H1 (cell line): ENCODE results near the gene KCNC1. TPM values are rescaled to one million over a fixed set of nuclear protein-coding genes. Genes with fewer than 3 reads are reported as not detected.

Experiments used
- CTCF ChIA-PET: fragments of 300-600 bp; sonication (Branson Sonifier 250); formaldehyde crosslinking; loops from one replicate; lab custom pipeline; 2021; ENCODE audit not compliant: partially characterized antibody; lab: Charles Lee
- POLR2A ChIA-PET: fragments of 300-600 bp; sonication (Branson Sonifier 250); formaldehyde crosslinking; loops from one replicate; lab custom pipeline; 2021; ENCODE audit warnings: inconsistent platforms; ENCODE audit not compliant: partially characterized antibody; lab: Charles Lee
- DNase-seq, 2 experiments: peaks; one replicate each; pipeline versions ENCODE4 v3.0.0 to v3.0.0-alpha.2; 2010 to 2022; ENCODE audit warnings: low spot score in 2 of 2, low read depth in 1 of 2, mixed read lengths in 1 of 2
- FAIRE-seq: peaks from 2 replicates; lab custom pipeline; 2011; peaks lifted over from hg19 to GRCh38; lab: Jason Lieb, UNC
- H2AFZ ChIP-seq: 2 replicates; pipeline ENCODE4 v1.8.1; 2012; ENCODE audit warnings: low read length, inconsistent platforms
- H2AK5ac ChIP-seq: 2 replicates; pipeline ENCODE4 v1.6.1; 2013; ENCODE audit warnings: low read depth, low read length
- H2BK120ac ChIP-seq: replicated peaks from 2 replicates; pipeline ENCODE3; 2013; ENCODE audit warnings: low read depth, low read length, inconsistent platforms
- H2BK12ac ChIP-seq: 2 replicates; pipeline ENCODE4 v1.6.1; 2013; ENCODE audit warnings: low read depth, low read length
- H2BK15ac ChIP-seq: 2 replicates; pipeline ENCODE4 v1.6.1; 2013; ENCODE audit warnings: low read length
- H2BK20ac ChIP-seq: 2 replicates; pipeline ENCODE4 v1.6.1; 2013; ENCODE audit warnings: low read length
- H2BK5ac ChIP-seq: 2 replicates; pipeline ENCODE4 v1.6.1; 2013; ENCODE audit warnings: low read depth, low read length
- H3K14ac ChIP-seq: 2 replicates; pipeline ENCODE4 v1.6.1; 2013; ENCODE audit warnings: inconsistent platforms; ENCODE audit not compliant: insufficient read length
- H3K18ac ChIP-seq: 2 replicates; pipeline ENCODE4 v1.6.1; 2013; ENCODE audit warnings: low read length; ENCODE audit errors: extremely low read depth
- H3K23ac ChIP-seq: 2 replicates; pipeline ENCODE4 v1.6.1; 2013; ENCODE audit warnings: inconsistent platforms; ENCODE audit not compliant: insufficient read length
- H3K23me2 ChIP-seq: 2 replicates; pipeline ENCODE4 v1.6.1; 2013; ENCODE audit warnings: low read depth, low read length
- H3K27ac ChIP-seq: 2 replicates; pipeline ENCODE4 v1.6.1; 2011; ENCODE audit warnings: low read depth, low read length, inconsistent platforms
- H3K27me3 ChIP-seq, 4 experiments: replicated peaks in 1 of 4; 1 replicate in 1 of 4; 2 replicates in 3 of 4; pipeline versions ENCODE4 v1.6.1 to v1.8.1; 2011 to 2013; ENCODE audit warnings: low read length in 3 of 4, mild to moderate bottlenecking in 3 of 4, inconsistent platforms in 2 of 4, mixed read lengths in 2 of 4, moderate library complexity in 1 of 4; ENCODE audit not compliant: control insufficient read depth in 3 of 4, insufficient read depth in 3 of 4; ENCODE audit errors: extremely low read depth in 1 of 4
- H3K36me3 ChIP-seq, 4 experiments: 2 replicates each; pipeline versions ENCODE4 v1.6.1 to v1.8.1; 2011 to 2013; ENCODE audit warnings: mild to moderate bottlenecking in 4 of 4, low read length in 3 of 4, moderate library complexity in 2 of 4, control low read depth in 1 of 4, inconsistent platforms in 1 of 4; ENCODE audit not compliant: insufficient read depth in 4 of 4, control insufficient read depth in 2 of 4
- H3K4ac ChIP-seq: replicated peaks from 2 replicates; pipeline ENCODE3; 2013; ENCODE audit warnings: low read length, low read depth, mixed read lengths, inconsistent platforms; ENCODE audit not compliant: insufficient read length
- H3K4me1 ChIP-seq, 4 experiments: replicated peaks in 1 of 4; 1 replicate in 1 of 4; 2 replicates in 3 of 4; pipeline versions ENCODE4 v1.6.1 to v1.8.1; 2011 to 2013; ENCODE audit warnings: low read length in 3 of 4, inconsistent platforms in 2 of 4, mixed read lengths in 1 of 4; ENCODE audit not compliant: insufficient read depth in 4 of 4, control insufficient read depth in 3 of 4
- H3K4me2 ChIP-seq, 2 experiments: 2 replicates each; pipeline versions ENCODE4 v1.6.1 to v1.8.1; 2011 to 2013; ENCODE audit warnings: low read depth in 2 of 2, low read length in 2 of 2, control low read depth in 1 of 2, inconsistent platforms in 1 of 2, mild to moderate bottlenecking in 1 of 2; ENCODE audit not compliant: insufficient read depth in 1 of 2
- H3K4me3 ChIP-seq, 4 experiments: fragments of 200-600, 300-600 bp in 1 of 4; sonication (generic), shearing (Covaris generic), sonication (Bioruptor Twin) in 1 of 4; 2 replicates each; pipeline versions ENCODE4 v1.5.1 to v1.8.1; 2011 to 2016; ENCODE audit warnings: low read length in 4 of 4, low read depth in 3 of 4, control low read depth in 2 of 4, inconsistent platforms in 2 of 4, mild to moderate bottlenecking in 2 of 4, mixed read lengths in 1 of 4, moderate library complexity in 1 of 4; ENCODE audit not compliant: insufficient read depth in 2 of 4; ENCODE audit errors: extremely low read depth in 1 of 4
- H3K56ac ChIP-seq: replicated peaks from 2 replicates; pipeline ENCODE3; 2013; ENCODE audit warnings: low read depth, mild to moderate bottlenecking, mixed read lengths, low read length, inconsistent platforms; ENCODE audit not compliant: insufficient read length
- H3K79me1 ChIP-seq: 2 replicates; pipeline ENCODE4 v1.6.1; 2013; ENCODE audit warnings: low read depth, low read length, control low read depth
- H3K79me2 ChIP-seq, 2 experiments: 2 replicates each; pipeline versions ENCODE4 v1.6.1 to v1.8.1; 2012 to 2013; ENCODE audit warnings: low read length in 2 of 2, mild to moderate bottlenecking in 2 of 2, inconsistent platforms in 1 of 2; ENCODE audit not compliant: insufficient read depth in 2 of 2, control insufficient read depth in 1 of 2
- H3K9ac ChIP-seq, 4 experiments: replicated peaks in 1 of 4; 1 replicate in 1 of 4; 2 replicates in 3 of 4; pipeline versions ENCODE4 v1.6.1 to v1.8.1; 2011 to 2013; ENCODE audit warnings: low read depth in 3 of 4, low read length in 3 of 4, control low read depth in 2 of 4, mild to moderate bottlenecking in 2 of 4, moderate library complexity in 2 of 4, inconsistent platforms in 1 of 4; ENCODE audit errors: extremely low read depth in 1 of 4
- H3K9me3 ChIP-seq, 2 experiments: 2 replicates each; pipeline versions ENCODE4 v1.6.1 to v1.8.1; 2012 to 2013; ENCODE audit warnings: mild to moderate bottlenecking in 2 of 2, moderate library complexity in 2 of 2, control low read depth in 1 of 2, inconsistent platforms in 1 of 2, low read depth in 1 of 2, low read length in 1 of 2, mixed read lengths in 1 of 2; ENCODE audit not compliant: insufficient read depth in 2 of 2
- H4K20me1 ChIP-seq, 2 experiments: replicated peaks in 1 of 2; 2 replicates each; pipeline versions ENCODE3 to v1.8.1; 2011 to 2013; ENCODE audit warnings: inconsistent platforms in 2 of 2, low read length in 2 of 2, mild to moderate bottlenecking in 1 of 2; ENCODE audit not compliant: insufficient read depth in 2 of 2, control insufficient read depth in 1 of 2
- H4K5ac ChIP-seq: 2 replicates; pipeline ENCODE4 v1.6.1; 2013; ENCODE audit warnings: low read length, low read depth, mixed read lengths, inconsistent platforms; ENCODE audit not compliant: insufficient read length
- H4K8ac ChIP-seq: 2 replicates; pipeline ENCODE4 v1.8.0; 2013; ENCODE audit warnings: mild to moderate bottlenecking, moderate library complexity, low read length, inconsistent platforms; ENCODE audit not compliant: insufficient read depth; ENCODE audit errors: extremely low read depth
- H4K91ac ChIP-seq: replicated peaks from 2 replicates; pipeline ENCODE3; 2013; ENCODE audit warnings: low read length, mixed read lengths, inconsistent platforms; ENCODE audit not compliant: insufficient read length
- CTCF ChIP-seq, 3 experiments: IDR thresholded peaks; 1 replicate in 2 of 3; 2 replicates in 1 of 3; pipeline versions ENCODE4 v1.5.1 to v1.6.1; 2011; ENCODE audit warnings: low read length in 3 of 3, mild to moderate bottlenecking in 3 of 3, inconsistent platforms in 2 of 3, low read depth in 1 of 3, moderate library complexity in 1 of 3; ENCODE audit not compliant: insufficient read depth in 1 of 3; ENCODE audit errors: control extremely low read depth in 1 of 3
- EP300 ChIP-seq, 2 experiments: IDR thresholded peaks; 1 replicate in 1 of 2; 2 replicates in 1 of 2; pipeline ENCODE4 v1.6.1; 2011 to 2012; ENCODE audit warnings: low read depth in 2 of 2, low read length in 2 of 2, mild to moderate bottlenecking in 2 of 2, borderline replicate concordance in 1 of 2, inconsistent platforms in 1 of 2, moderate library complexity in 1 of 2
- HDAC6 ChIP-seq: IDR thresholded peaks from one replicate; pipeline ENCODE4 v1.7.1; 2012; ENCODE audit warnings: low read depth, mild to moderate bottlenecking, inconsistent platforms, low read length, moderate library complexity
- RAD21 ChIP-seq, 2 experiments: IDR thresholded peaks in 1 of 2; conservative IDR thresholded peaks in 1 of 2; 2 replicates each; pipeline ENCODE4 v1.6.1; 2011; ENCODE audit warnings: low read depth in 2 of 2, low read length in 2 of 2, improper control_type of control experiment in 1 of 2, inconsistent platforms in 1 of 2, mild to moderate bottlenecking in 1 of 2, moderate library complexity in 1 of 2
- RNF2 ChIP-seq: fragments of 200-900, 300-1000 bp; sonication (generic); IDR thresholded peaks from 2 replicates; pipeline ENCODE4 v1.7.1; 2016; ENCODE audit warnings: borderline replicate concordance, low read depth, mild to moderate bottlenecking, antibody characterized with exemption, low read length; ENCODE audit not compliant: poor library complexity, severe bottlenecking; ENCODE audit errors: missing control alignments
- USF2 ChIP-seq: IDR thresholded peaks from 2 replicates; pipeline ENCODE4 v1.6.1; 2011; ENCODE audit warnings: low read length, improper control_type of control experiment
- WGBS, 2 experiments: shearing (Covaris generic) in 1 of 2; methylation state at CpG; one replicate each; pipeline versions ENCODE4 v1.1.6 to v1.1.7; 2013 to 2015; ENCODE audit warnings: low lambda C conversion rate in 2 of 2, mixed read lengths in 2 of 2, inconsistent platforms in 1 of 2, low coverage in 1 of 2, missing lambda C conversion rate in 1 of 2; ENCODE audit not compliant: insufficient replicate concordance in 2 of 2, insufficient coverage in 1 of 2, insufficient read length in 1 of 2; ENCODE audit errors: extremely low coverage in 1 of 2, missing lambda C conversion rate in 1 of 2; 5-methylcytosine and 5-hydroxymethylcytosine counted together
- polyA plus RNA-seq, 7 experiments: library from polyadenylated mRNA; depleted of rRNA in 3 of 7; stranded (reverse) in 5 of 7; unstranded in 2 of 7; fragments of >200 nt in 5 of 7; fragments of 200-250 nt in 2 of 7; gene quantifications; 1 replicate in 5 of 7; 2 replicates in 1 of 7; 4 replicates in 1 of 7; pipeline versions ENCODE4 v1.2.1 to v1.2.3, GENCODE V29; 2011 to 2013; ENCODE audit warnings: missing spikeins in 2 of 7, mixed read lengths in 2 of 7
- total RNA-seq: library from RNA; stranded (reverse); fragmentation: NEBNext Ultra II Directional; extraction: Animal tissue kit (Norgen Biotek cat#: 25700); gene quantifications from 2 replicates; pipeline ENCODE4 v1.2.1, GENCODE V29; 2021

Gene KCNC1
- total and polyA plus RNA-seq, 2 of the 8 experiments (the other 6 are each of a cell fraction or from before 2014, with no cell fraction given): 0.11 to 0.26 TPM

GRCh38 chr11:17722000-17722643, 12.5 kb upstream of the KCNC1 start:
- WGBS, 2 experiments: 22% methylated on average over 24 of the region's 25 CpGs; no CpG with 5 or more reads in 1 of the 2 experiments
- POLR2A ChIA-PET: interaction anchor here (0.9 kb wide), 1 partner anchor 9 kb away, joined by 3 read pairs; no protein-coding TSS in a partner anchor
- H4K5ac ChIP-seq: no peak overlapping the region
- H2BK20ac ChIP-seq: no peak overlapping the region
- no peak overlapping the region for H3K23ac ChIP-seq
- no peak overlapping the region for H3K56ac ChIP-seq
- H3K4me3 ChIP-seq: peak overlapping the region in 1 of 4 experiments; percentile 56; a peak in 2 of 8 replicates
- H3K27ac ChIP-seq: no peak overlapping the region
- H3K4me1 ChIP-seq: peaks cover 0 to 31% (median 14%) of the 10 kb centered on the region in 4 experiments; a peak in 6 of 7 replicates
- no peak overlapping the region for H2BK12ac ChIP-seq
- DNase-seq: peak in 1 of 2 experiments; percentile 65
- H4K8ac ChIP-seq: no peak overlapping the region
- no peak overlapping the region for H2AK5ac ChIP-seq
- H3K23me2 ChIP-seq: peaks cover 9% of the 10 kb centered on the region
- no peak overlapping the region for H2BK15ac ChIP-seq
- H2AFZ ChIP-seq: no peak overlapping the region
- H3K9me3 ChIP-seq: peaks cover 0 to 5% of the 10 kb centered on the region in 2 experiments; a peak in 1 of 4 replicates
- H3K18ac ChIP-seq: no peak overlapping the region
- no peak overlapping the region for H2BK5ac ChIP-seq
- H3K79me2 ChIP-seq: no peaks in the 10 kb centered on the region
- H3K4ac ChIP-seq: no peak overlapping the region
- H3K36me3 ChIP-seq: no peaks in the 10 kb centered on the region; a peak in 1 of 8 replicates
- peaks cover 52 to 72% (median 60%) of the 10 kb centered on the region in 4 experiments for H3K27me3 ChIP-seq
- H3K79me1 ChIP-seq: no peaks in the 10 kb centered on the region
- H3K9ac ChIP-seq: no peak overlapping the region
- H2BK120ac ChIP-seq: no peak overlapping the region
- peak overlapping the region; percentile 81 to 98; a peak in 3 of 4 replicates for H3K4me2 ChIP-seq
- H4K91ac ChIP-seq: no peak overlapping the region
- peak; percentile 68 for FAIRE-seq
- peaks cover 7 to 10% of the 10 kb centered on the region in 2 experiments for H4K20me1 ChIP-seq
- no peak overlapping the region for H3K14ac ChIP-seq
- TF ChIP-seq EP300 (IDR thresholded peaks at IDR 0.05; ENCODE audit: borderline replicate concordance in 1 of 2, low read depth in 2 of 2, low read length in 2 of 2): no peak
- peak; percentile 3 for TF ChIP-seq RNF2
- peak; percentile 62 to 72 for TF ChIP-seq RAD21 (IDR thresholded peaks at IDR 0.05 in 1 of 2, conservative IDR thresholded peaks at IDR 0.05 in 1 of 2; ENCODE audit: low read depth in 2 of 2, low read length in 2 of 2)
- no peak for TF ChIP-seq USF2
- TF ChIP-seq HDAC6: no peak
- peak; percentile 76 to 90 (median 77) for TF ChIP-seq CTCF (IDR thresholded peaks at IDR 0.05; ENCODE audit: control extremely low read depth in 1 of 3, insufficient read depth in 1 of 3, low read depth in 1 of 3, low read length in 3 of 3)
- CTCF ChIA-PET: interaction anchor here (0.9 to 15.7 kb wide), 33 partner anchors 10 to 450 kb away, joined by 3 to 290 read pairs (median 4); partner anchors contain the start of genes KCNC1 and MRGPRX4
